ENCODE measurements around the gene PACS1. TPM values are rescaled to one million over a fixed set of nuclear protein-coding genes. Genes with fewer than 3 reads are reported as not detected.

The PACS1 gene
- polyA plus RNA-seq, 3 donors: 44.0 to 50.8 (median 45.6) TPM

GRCh38 chr11:66293777-66294625 is 223.9 kb downstream of the PACS1 start:
- no peak for DNase-seq (ENCODE audit: low read depth in 3 of 3, low spot score in 2 of 3)

Other genes with a start within 250 kb of the PACS1 start
- 1 to 10 TPM; 1.3 to 2.7 (median 1.6) TPM for gene SNX32, start 236.3 kb upstream of the PACS1 start, polyA plus RNA-seq (ENCODE audit: insufficient read length in 3 of 3)
- 100 to 1,000 TPM; 744 to 846 (median 760) TPM for gene CFL1, start 212.1 kb upstream of the PACS1 start, polyA plus RNA-seq (ENCODE audit: insufficient read length in 3 of 3)
- gene MUS81, start 209.8 kb upstream of the PACS1 start, polyA plus RNA-seq (ENCODE audit: insufficient read length in 3 of 3): 10 to 100 TPM; 43.5 to 50.8 (median 48.1) TPM
- 10 to 100 TPM; 95.8 to 98.0 (median 96.3) TPM for gene EFEMP2, start 197.5 kb upstream of the PACS1 start, polyA plus RNA-seq (ENCODE audit: insufficient read length in 3 of 3)
- gene CTSW, start 190.4 kb upstream of the PACS1 start, polyA plus RNA-seq (ENCODE audit: insufficient read length in 3 of 3): 1 to 10 TPM; 1.0 to 1.2 (median 1.2) TPM
- 10 to 100 TPM; 90.0 to 97.3 (median 94.2) TPM for gene FIBP, start 181.8 kb upstream of the PACS1 start, polyA plus RNA-seq (ENCODE audit: insufficient read length in 3 of 3)
- gene CCDC85B, start 179.6 kb upstream of the PACS1 start, polyA plus RNA-seq (ENCODE audit: insufficient read length in 3 of 3): 1 to 10 TPM; 6.7 to 8.3 (median 8.0) TPM
- gene FOSL1, start 169.9 kb upstream of the PACS1 start, polyA plus RNA-seq (ENCODE audit: insufficient read length in 3 of 3): under 1 TPM in 1 of 3 donors, not detected in 2; 0.11 TPM
- 10 to 100 TPM; 33.8 to 38.1 (median 36.0) TPM for gene C11orf68, start 151.2 kb upstream of the PACS1 start, polyA plus RNA-seq (ENCODE audit: insufficient read length in 3 of 3)
- gene DRAP1, start 150.8 kb upstream of the PACS1 start, polyA plus RNA-seq (ENCODE audit: insufficient read length in 3 of 3): 10 to 100 TPM; 65.8 to 84.6 (median 75.8) TPM
- gene TSGA10IP, start 124.8 kb upstream of the PACS1 start, polyA plus RNA-seq (ENCODE audit: insufficient read length in 3 of 3): not detected
- 10 to 100 TPM; 42.9 to 43.7 (median 43.2) TPM for gene SART1, start 108.5 kb upstream of the PACS1 start, polyA plus RNA-seq (ENCODE audit: insufficient read length in 3 of 3)
- 10 to 100 TPM; 25.8 to 31.3 (median 29.9) TPM for gene EIF1AD, start 68.1 kb upstream of the PACS1 start, polyA plus RNA-seq (ENCODE audit: insufficient read length in 3 of 3)
- gene BANF1, start 67.8 kb upstream of the PACS1 start, polyA plus RNA-seq (ENCODE audit: insufficient read length in 3 of 3): 100 to 1,000 TPM; 263 to 275 (median 271) TPM
- not detected for gene CST6, start 58.3 kb upstream of the PACS1 start, polyA plus RNA-seq (ENCODE audit: insufficient read length in 3 of 3)
- not detected for gene CATSPER1, start 43.8 kb upstream of the PACS1 start, polyA plus RNA-seq (ENCODE audit: insufficient read length in 3 of 3)
- gene GAL3ST3, start 21.1 kb upstream of the PACS1 start, polyA plus RNA-seq (ENCODE audit: insufficient read length in 3 of 3): 1 to 10 TPM; 4.0 to 4.6 (median 4.0) TPM
- gene SF3B2, start 17.9 kb upstream of the PACS1 start, polyA plus RNA-seq (ENCODE audit: insufficient read length in 3 of 3): 100 to 1,000 TPM; 255 to 281 (median 256) TPM
- gene KLC2, start 187.4 kb downstream of the PACS1 start, polyA plus RNA-seq (ENCODE audit: insufficient read length in 3 of 3): 10 to 100 TPM; 17.0 to 19.8 (median 18.2) TPM
- 100 to 1,000 TPM; 116 to 135 (median 123) TPM for gene RAB1B, start 198.4 kb downstream of the PACS1 start, polyA plus RNA-seq (ENCODE audit: insufficient read length in 3 of 3)
- 1 to 10 TPM; 2.6 to 3.3 (median 2.8) TPM for gene CNIH2, start 207.9 kb downstream of the PACS1 start, polyA plus RNA-seq (ENCODE audit: insufficient read length in 3 of 3)
- 10 to 100 TPM; 44.4 to 49.6 (median 45.8) TPM for gene YIF1A, start 218.9 kb downstream of the PACS1 start, polyA plus RNA-seq (ENCODE audit: insufficient read length in 3 of 3)
- gene TMEM151A, start 221.6 kb downstream of the PACS1 start, polyA plus RNA-seq (ENCODE audit: insufficient read length in 3 of 3): not detected
- 10 to 100 TPM; 54.0 to 61.4 (median 56.2) TPM for gene CD248, start 246.8 kb downstream of the PACS1 start, polyA plus RNA-seq (ENCODE audit: insufficient read length in 3 of 3)